ENCODE data around the gene MBNL2. TPM values are rescaled to one million over a fixed set of nuclear protein-coding genes. Genes with fewer than 3 reads are reported as not detected.

Gene MBNL2
- total RNA-seq, 4 donors from 2014 or later, result 92.8 to 132 (median 101) TPM

- no peaks in the 10 kb centered on the region for H3K9me3 ChIP-seq
- H3K27me3 ChIP-seq, result no peaks in the 10 kb centered on the region
- H3K27ac ChIP-seq (replicated peaks in 1 of 4), result peak overlapping the region; percentile 69 to 83 (median 76)
- intact Hi-C loops (cut with DNase I), result no loop called here
- WGBS, result 55% methylated on average over 2 of the region's 2 CpGs
- TF ChIP-seq POLR2AphosphoS5 (IDR thresholded peaks at IDR 0.05) (no peak), EP300 (IDR thresholded peaks at IDR 0.05) (no peak), CTCF (IDR thresholded peaks at IDR 0.05) (no peak), POLR2A (IDR thresholded peaks at IDR 0.05; ENCODE audit: low read depth) (no peak)
- H3K4me3 ChIP-seq, result no peak overlapping the region
- peaks cover 78 to 100% (median 98%) of the 10 kb centered on the region in 4 donors for H3K4me1 ChIP-seq
- peaks cover 0 to 15% (median 8%) of the 10 kb centered on the region in 4 donors for H3K36me3 ChIP-seq
- DNase-seq (ENCODE audit: extremely low spot score), result no peak
These were observed 54.7 kb downstream of the MBNL2 start for GRCh38 chr13:97276862-97277269.

- H3K27me3 ChIP-seq, result no peaks in the 10 kb centered on the region
- H3K36me3 ChIP-seq, result peaks cover 0 to 15% (median 8%) of the 10 kb centered on the region in 4 donors
- peak overlapping the region; percentile 69 to 83 (median 76) for H3K27ac ChIP-seq (replicated peaks in 1 of 4)
- peaks cover 76 to 100% (median 100%) of the 10 kb centered on the region in 4 donors for H3K4me1 ChIP-seq
- H3K9me3 ChIP-seq, result no peaks in the 10 kb centered on the region
- peak overlapping the region in 1 of 4 donors; percentile 8 for H3K4me3 ChIP-seq
- intact Hi-C loops (cut with DNase I), result no loop called here
- no peak for DNase-seq (ENCODE audit: extremely low spot score)
- no peak for TF ChIP-seq EP300 (IDR thresholded peaks at IDR 0.05)
- peak in 1 of 2 donors; percentile 36 for TF ChIP-seq POLR2AphosphoS5 (IDR thresholded peaks at IDR 0.05)
- 42% methylated on average over 9 of the region's 9 CpGs for WGBS
These were observed 56.6 kb downstream of the MBNL2 start for GRCh38 chr13:97278435-97279411.

- Histone ChIP-seq H3K27ac (replicated peaks in 1 of 4) (peak overlapping the region; percentile 69 to 83 (median 76)), H3K4me1 (peaks cover 64 to 100% (median 100%) of the 10 kb centered on the region in 4 donors), H3K4me3 (no peak overlapping the region), H3K9me3 (no peaks in the 10 kb centered on the region), H3K27me3 (no peaks in the 10 kb centered on the region), H3K36me3 (peaks cover 0 to 15% (median 8%) of the 10 kb centered on the region in 4 donors)
- TF ChIP-seq POLR2A (IDR thresholded peaks at IDR 0.05; ENCODE audit: low read depth), result no peak
- peak in 1 of 2 donors; percentile 38 for TF ChIP-seq POLR2AphosphoS5 (IDR thresholded peaks at IDR 0.05)
- DNase-seq (ENCODE audit: extremely low spot score), result no peak
- intact Hi-C loops (cut with DNase I), result no loop called here
- WGBS, result 28% methylated on average over 5 of the region's 5 CpGs
These were observed 57.8 kb downstream of the MBNL2 start for GRCh38 chr13:97279913-97280312.

- 57% methylated on average over 4 of the region's 4 CpGs for WGBS
- Histone ChIP-seq H3K27ac (replicated peaks in 1 of 4) (peak overlapping the region; percentile 69 to 83 (median 76)), H3K4me1 (peaks cover 59 to 100% (median 100%) of the 10 kb centered on the region in 4 donors)
These were observed 58.3 kb downstream of the MBNL2 start for GRCh38 chr13:97280478-97280877.

GRCh38 chr13:97281028-97281427, 58.9 kb downstream of the MBNL2 start:
- Histone ChIP-seq H3K27ac (replicated peaks in 1 of 4) (peak overlapping the region; percentile 69 to 83 (median 76)), H3K36me3 (peaks cover 0 to 11% (median 5%) of the 10 kb centered on the region in 4 donors), H3K4me3 (no peak overlapping the region), H3K9me3 (no peaks in the 10 kb centered on the region), H3K27me3 (no peaks in the 10 kb centered on the region), H3K4me1 (peaks cover 54 to 100% (median 99%) of the 10 kb centered on the region in 4 donors)
- TF ChIP-seq POLR2AphosphoS5 (IDR thresholded peaks at IDR 0.05), result no peak
- no peak for TF ChIP-seq POLR2A (IDR thresholded peaks at IDR 0.05; ENCODE audit: low read depth)
- no peak for TF ChIP-seq EP300 (IDR thresholded peaks at IDR 0.05)
- no peak for TF ChIP-seq CTCF (IDR thresholded peaks at IDR 0.05)
- intact Hi-C loops (cut with DNase I), result no loop called here
- no peak for DNase-seq (ENCODE audit: extremely low spot score)

More at GRCh38 chr13:97280478-97280877, 58.3 kb downstream of the MBNL2 start:
- no peak for DNase-seq (ENCODE audit: extremely low spot score)
- TF ChIP-seq POLR2A (IDR thresholded peaks at IDR 0.05; ENCODE audit: low read depth), result no peak
- TF ChIP-seq POLR2AphosphoS5 (IDR thresholded peaks at IDR 0.05), result peak in 1 of 2 donors; percentile 8
- no peak for TF ChIP-seq CTCF (IDR thresholded peaks at IDR 0.05)
- H3K36me3 ChIP-seq, result peaks cover 0 to 15% (median 8%) of the 10 kb centered on the region in 4 donors
- H3K4me3 ChIP-seq, result no peak overlapping the region
- intact Hi-C loops (cut with DNase I), result no loop called here
- H3K27me3 ChIP-seq, result no peaks in the 10 kb centered on the region
- H3K9me3 ChIP-seq, result no peaks in the 10 kb centered on the region
